Germinal center (tissue), 1 donor: Measurements from ENCODE around the gene MRPS23.

Experiments
- DNase-seq: peaks from one replicate; pipeline ENCODE4 v3.0.0; 2012; ENCODE audit warnings: mixed read lengths, low spot score

MRPS23 gene

DNA sequence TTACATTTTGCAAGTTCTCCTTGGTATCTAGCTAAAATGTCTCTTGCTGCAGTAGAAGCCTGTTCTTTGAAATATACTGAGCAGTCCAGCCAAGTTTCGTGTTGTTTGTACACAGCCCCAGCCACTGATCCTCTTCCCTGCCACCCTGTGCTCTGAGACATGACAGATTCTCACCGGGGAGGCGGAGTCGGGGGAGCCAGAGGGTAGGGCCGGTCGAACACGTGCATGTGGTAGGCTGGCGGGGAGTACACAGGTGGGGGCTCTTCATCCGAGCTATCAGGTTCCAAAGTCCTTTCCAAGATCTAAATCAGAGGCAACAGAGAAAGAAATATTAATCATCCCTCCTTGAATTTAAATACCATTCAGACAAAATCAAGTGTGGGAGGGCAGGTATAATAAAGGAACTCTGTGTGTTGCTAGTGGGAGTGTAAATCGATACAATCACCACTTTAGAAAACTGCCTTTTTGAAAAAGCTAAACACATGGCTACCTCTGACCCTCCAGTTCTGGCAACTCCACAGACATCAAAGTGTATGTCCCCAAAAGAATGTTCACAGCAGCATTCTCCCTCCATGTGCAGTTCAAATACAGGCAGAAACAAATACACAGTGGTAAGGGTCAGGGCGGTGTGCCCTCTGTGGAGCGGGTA, 29.7 kb upstream of the MRPS23 start:
- no peak for DNase-seq

DNA sequence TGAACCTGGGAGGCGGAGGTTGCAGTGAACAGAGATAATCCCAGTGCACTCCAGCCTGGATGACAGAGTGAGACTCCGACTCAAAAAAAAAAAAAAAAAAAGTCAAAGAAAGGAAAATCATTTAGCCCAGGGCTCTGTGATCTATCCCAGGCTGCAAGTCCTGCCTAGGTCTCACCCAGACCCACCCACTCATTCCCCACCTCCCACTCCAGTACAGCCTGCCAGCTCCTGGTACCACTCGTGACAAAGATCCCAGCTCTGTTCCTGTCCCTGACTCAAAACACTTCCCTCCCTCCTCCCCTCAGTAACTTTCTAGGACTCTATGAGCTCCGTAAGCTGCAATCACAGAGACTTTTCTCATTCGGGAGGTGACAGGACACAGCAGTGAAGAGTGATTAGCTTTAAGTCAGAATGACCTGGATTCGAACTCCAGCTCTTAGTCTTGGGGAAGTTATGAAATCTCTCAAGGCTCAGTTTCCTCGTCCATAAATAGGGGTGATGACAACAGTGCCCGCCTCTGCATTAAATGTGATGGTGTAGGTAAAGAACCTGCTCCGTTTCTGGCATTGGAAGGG, 28.0 kb upstream of the MRPS23 start:
- no peak for DNase-seq

DNA sequence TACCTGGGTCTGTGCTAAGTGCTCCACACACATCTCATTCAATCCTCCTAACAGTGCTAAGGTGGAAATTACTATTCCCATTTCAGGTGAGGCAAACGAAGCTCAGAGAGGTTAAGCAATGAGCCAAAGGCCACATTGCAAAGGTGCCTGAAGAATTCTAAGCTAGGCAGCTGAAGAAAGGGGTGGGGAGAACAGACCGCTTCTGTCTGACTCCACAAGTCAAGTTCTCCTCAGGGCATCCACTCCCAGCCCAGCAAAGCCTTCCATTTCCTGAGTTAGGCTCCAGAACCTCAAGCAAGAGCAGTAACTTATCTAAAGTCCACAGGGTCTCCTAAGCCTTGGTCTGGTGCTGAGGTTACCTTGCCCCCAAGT, 27.0 kb upstream of the MRPS23 start:
- no peak for DNase-seq

DNA sequence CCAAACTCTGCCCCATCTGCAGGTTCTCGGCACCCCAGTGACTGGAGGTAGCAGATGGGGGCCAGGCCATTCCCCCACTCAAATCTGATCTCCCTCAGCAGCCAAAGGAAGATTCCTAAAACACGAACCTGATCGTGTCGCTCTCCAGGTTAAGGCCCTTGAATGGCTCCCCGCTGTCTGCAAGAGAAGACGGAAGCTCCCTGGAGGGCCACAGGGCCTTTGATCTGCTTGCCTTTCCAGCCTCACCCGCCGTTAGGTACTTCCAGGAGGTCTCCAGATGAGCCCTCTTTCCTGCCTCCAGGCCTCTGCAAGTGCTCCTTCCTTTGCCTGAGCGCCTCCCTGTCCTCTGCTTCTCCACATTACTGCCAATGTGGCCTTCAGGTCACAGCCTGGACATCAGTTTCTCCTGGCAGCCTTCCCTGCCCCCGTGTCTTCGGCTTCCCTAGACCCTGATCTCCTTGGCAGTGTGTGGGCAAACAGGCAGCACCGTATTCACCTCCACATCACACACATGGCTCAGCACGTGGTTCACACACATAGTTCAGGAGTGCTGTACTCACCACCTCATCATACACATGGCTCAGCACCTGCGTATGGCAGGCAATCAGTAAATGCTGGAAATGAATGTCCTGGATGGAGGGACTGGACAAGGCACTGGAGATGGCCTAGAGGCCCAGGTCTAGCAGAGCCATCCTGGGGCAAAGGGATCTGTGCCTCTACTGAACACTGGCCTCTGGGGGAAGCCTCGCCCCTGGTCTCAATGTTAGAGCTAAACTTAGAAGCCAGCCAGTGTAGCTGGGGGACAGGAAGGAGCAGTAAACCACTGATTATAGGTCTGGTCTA, 26.4 kb upstream of the MRPS23 start:
- no peak for DNase-seq

DNA sequence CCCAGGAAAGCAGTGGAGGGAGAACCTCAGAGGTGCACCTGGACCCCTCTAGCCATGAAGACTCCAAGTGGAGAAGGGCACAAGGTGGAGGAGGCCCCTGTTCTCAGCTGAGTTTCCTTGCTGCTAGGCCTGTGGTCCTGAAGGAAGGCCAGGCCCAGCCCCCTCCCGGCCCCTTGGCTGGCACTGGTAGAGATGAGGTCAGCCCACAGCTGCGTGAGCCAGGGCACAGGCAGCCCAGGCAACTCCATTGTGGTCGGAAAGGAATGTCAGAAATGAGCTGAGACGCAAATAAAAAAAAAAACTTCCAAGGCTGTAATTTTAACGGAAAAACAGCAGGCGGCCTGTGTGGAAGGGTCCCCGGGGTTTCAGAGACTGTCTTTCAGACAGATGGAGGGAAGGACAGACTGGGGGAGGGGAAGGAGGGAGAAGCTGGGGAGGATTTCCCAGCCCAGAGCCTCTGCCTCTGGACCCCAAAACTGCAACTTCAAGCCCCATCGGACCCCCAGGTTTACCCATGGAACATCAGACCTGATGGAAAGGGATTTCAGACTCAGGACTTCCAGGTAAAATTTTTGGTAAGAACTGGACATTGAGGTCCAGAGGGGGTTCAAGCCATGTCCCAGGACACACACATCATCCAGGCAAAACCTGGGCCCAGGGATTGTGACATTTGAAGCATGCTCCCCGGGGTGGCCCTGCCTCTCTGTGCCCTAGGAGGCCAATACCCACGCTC, 25.6 kb upstream of the MRPS23 start:
- DNase-seq: no peak

DNA sequence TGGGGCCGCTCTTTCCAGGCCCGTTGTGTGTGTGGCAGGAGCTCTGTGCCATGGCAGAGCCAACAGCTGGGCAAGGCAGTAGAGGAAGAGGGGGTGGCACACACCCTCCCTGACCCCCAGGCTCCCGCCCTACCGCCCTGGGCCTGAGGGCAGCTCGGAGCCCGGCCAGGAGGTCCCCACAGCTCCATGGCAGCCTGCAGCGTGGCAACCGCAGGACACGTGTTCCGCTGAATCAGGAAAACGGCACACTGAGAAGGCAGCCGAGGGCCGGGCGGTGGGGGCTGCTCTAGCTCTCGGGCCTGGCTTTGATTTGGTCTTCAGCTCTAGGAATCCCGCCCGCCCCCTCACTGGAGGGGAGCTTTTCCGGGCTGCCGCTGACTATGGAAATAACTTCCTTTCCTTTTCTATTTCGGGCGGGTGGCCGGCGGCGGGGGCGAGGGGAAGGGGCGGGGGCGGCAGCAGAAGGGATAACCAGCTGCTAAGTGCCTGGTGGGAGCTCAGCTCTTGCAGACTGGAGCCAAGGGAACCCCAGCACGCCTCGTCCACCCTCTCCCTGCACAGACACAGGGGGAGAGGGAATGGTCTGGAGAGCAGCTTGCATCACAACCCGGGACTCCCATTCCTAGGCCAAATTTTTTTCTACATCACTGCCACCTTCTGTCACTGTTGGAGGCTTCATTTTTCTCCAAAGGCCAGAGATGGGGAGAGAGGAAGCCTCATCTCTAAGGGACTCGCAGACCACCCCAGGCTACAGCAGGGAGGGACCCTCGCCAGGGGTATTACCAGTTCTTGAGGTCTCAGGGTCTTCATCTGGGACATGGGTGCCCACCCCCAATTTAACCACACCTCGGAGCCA, 24.8 kb upstream of the MRPS23 start:
- no peak for DNase-seq

DNA sequence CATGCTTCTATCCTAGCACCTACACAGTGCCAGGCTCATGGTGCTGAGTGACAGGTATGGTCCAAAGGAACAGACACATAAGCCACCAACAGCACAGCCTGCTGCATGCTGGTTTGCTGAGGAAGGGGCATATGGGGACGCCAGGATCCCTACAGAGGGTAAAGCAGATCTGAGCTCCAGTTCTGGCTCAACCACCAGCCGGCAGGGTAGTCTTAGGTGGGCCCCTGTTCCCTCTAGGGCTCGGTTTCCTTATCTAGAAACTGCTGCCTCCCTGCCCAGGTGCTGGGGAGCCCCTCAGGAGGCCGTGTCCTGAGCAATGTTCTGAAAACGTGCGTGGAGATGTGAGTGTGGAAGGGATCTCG, 24.2 kb upstream of the MRPS23 start:
- no peak for DNase-seq

DNA sequence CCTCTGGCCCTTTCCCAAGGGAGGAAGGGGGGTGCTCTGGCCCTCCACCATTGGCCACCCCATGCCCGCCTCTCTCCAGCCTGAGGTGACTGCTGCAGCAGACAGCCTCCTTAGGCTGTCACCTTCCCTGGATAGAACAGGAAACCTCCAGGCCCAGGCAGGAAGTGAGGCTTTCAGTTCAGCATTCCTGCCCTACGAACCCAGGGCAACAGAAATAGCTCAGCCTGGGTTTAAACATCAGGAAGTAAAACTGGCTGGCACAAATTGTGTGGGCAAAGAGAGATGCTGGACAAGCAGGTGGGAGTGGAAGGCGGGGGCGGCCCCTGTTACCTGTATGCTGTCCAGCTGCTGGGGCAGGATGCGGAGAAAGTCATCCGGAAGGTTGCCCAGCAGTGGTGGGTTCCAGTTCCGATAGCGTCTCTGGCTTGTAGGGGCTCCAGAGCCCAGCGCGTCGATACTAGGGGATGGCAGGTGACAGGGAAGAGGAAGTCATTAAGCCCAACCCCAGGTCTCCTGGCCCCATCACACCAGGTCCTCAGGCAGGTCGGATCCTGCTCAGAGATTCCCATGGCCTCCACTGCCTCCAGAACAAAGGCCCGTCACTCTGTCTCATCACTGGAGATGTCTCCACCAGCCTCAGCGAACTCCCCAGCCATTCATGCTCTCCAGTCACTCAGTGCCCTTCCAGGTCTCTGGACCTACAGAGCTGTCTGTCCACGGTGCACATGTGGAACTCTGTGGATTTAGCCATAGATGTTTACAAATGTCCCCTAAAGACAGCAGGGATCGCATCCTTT, 23.6 kb upstream of the MRPS23 start:
- DNase-seq: no peak

DNA sequence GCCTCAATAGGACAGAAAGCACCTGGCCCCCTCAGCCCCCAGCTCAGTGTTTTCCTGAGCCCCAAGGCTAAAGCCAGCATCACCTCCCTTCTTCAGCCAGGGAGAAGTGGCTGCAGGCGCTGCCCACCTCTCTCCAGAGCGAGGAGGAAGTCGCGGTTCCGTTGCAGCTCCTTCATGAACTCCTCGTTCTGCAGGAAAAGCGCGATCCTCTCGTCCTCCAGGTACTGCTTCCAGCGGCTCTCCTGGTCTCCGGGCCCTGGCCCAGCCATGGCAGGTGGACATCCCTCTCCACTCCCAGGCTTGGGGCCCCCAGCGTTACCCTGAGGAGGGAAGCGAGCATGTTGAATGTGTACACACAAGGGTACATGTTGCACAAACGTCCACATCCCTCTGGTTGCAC, 22.7 kb upstream of the MRPS23 start:
- no peak for DNase-seq

DNA sequence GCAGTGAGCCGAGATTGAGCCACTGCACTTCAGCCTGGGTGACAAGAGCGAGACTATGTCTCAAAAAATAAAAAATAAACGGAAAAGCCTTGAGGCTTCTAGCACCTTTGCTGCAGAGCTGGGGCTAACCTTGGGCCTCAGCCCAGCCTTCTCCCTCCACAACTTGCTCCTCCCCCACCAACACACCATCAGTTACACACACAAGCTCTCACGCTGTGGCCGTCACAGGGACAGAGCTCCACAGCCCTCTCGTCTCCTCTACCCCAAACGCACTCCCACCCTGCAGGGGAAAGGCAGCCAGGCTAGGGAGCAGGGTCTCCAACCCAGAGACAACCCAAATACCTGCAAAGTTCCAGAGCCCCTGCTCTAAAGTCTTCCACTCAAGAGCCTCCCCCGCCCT, 22.0 kb upstream of the MRPS23 start:
- DNase-seq: no peak

DNA sequence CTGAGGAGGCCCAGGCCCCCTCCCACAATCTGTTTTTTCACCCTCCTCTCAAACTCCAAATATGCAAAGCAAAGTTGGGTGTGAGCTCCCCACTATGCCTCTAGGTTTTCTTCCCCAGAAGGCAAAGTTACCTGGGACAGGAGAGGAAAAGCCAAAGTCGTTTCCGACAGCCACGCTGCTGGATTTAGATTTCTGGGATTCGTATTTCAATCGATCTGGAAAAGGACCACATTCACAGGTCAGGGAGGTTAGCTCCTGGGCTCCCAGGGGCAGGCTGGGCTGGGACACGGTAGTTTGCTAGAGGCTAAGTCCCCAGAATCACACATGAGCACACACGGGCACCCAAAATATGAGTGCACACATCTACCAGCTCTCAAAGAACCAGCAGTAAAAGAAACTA, 21.3 kb upstream of the MRPS23 start:
- no peak for DNase-seq

DNA sequence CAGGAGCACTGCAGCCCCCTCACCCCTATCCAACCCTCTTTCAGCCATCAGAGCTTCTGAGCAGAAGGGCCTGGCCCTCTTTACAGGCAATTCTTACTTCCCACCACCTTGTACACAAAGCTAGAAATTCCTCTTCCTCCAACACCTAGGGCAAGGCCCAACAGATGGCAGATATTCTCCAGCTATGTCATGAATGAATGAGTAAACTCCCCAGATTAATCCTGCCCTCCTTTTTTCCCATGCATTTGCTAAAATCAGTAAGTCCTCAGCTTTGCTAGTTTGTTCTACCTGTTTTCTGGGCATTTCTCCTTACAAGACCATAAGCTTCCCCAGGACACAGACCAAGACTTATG, 20.4 kb upstream of the MRPS23 start:
- DNase-seq: no peak

DNA sequence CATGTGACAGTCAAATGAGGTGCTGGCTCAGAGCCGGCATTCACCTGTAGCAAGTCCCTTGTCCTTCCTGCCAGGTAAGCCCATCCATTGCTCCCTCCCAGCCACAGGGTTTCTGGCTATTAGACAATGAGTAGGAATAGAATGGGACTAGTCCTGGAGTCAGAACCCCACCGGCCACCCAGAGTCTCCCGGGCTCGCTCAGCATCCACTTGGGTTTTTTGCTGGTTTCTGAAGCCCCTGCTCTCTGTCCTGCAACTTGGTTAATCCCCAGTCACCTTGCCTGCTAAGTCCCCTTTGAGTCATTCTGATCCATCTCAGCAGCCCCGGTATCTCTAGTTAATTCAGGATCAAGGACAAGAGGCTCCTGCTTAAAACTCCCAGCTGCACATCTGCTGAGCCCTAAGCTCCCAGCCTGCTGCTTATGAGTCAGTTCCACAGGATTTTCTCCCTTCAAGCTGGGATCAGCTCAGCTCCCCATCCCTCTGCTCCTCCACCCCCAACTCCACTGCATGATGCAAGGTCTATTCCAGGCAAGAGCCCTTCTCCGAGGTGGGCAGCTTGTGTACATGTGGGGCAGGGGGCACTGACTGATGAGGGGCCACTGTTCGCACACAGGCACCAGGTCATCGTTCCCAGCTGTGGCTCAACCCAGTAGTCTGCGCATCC, 19.9 kb upstream of the MRPS23 start:
- no peak for DNase-seq

DNA sequence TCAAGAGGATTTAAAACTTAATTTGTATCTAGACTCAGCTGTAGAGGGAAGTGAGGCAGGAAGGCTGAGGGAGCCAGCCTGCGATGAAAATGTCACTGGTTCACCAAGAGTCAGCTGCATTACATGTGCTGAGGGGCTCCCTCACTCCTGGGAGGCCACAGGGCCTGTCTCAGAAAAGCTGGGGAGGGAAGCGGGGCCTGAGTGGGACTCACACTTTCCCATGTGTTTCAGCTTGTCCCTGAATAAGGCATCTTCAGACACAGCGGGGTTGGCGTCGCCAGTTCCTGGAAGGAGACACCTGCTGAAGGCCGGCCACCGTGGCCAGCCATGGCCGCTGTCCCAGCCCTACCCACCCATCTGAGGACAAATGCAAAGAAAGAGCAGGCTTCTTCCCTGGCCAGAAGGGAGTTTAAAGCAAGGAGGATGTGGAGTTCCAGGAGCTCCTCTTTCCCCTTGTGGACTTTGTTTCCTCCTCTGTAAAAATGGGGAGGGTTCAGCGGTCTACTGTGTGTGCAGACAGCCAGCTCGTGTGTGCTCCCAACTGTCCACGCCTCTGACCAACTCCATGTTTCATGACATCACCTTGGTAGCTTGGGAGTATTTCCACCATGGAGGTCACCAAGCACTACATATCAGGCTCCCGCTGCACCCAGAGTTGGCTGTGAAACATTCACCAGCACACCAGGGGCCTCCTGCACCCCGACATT, 19.2 kb upstream of the MRPS23 start:
- DNase-seq: no peak

DNA sequence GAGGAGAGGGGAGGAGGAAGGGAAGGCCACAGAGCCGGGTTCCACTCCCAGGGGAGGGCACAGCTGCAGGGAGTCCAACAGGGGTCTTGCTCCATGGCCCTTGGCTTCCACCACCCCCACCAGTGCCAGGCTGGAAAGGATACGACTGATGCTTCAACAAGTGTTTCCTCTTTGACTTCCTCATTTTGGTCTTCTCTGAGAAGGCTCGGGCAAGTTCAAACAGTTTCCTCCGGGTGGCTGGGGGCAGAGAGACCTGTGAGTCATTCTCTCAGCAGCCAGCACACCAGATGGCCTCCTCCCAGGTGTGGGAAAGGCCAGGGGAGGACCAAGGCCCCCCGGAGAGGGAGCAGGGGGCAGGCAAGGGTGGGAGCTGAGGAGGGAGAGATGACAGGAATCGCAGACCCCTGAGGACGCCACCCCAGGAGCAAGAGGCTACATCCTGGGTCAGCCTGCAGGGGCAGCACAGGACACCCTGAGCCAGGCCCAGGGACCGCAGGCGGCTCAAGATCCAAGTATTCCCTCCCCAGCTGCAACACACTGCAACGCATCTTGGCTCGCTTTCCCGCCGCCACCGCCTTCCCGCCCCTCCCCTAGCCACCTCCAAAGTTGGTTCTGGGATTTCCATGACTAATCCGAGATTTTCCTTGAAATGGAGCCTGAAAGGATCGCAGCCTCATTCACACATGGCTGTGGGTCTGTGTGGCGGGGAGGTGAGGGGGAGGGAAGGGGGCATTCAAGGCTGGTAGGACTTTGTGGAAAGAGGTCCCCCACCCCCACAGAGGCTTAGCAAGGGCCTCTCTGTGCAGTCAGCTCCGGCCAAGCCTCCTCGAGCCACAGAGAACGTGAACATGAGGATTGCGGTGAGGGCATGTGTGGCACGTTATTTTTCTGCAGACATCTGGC, 18.4 kb upstream of the MRPS23 start:
- DNase-seq: peak; percentile 80

DNA sequence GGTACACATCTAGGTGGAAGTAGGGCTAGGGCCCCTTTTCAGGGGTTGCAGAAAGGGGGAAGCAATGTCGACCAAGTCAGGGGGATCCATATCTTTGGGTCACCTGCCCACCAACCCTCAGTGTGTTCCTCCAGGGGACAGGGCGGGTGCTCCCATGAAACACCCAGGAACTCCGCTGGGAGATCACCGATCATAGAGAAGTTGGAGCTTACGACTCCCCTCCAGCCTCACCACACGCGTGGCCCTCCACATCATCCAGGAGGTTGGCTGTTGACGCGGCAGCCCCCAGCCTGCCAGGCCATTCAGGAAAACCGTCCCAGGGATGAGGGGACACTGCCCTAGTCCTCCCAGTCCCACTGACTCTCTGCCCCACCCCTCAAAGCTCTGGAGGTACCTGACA, 17.3 kb upstream of the MRPS23 start:
- DNase-seq: no peak

DNA sequence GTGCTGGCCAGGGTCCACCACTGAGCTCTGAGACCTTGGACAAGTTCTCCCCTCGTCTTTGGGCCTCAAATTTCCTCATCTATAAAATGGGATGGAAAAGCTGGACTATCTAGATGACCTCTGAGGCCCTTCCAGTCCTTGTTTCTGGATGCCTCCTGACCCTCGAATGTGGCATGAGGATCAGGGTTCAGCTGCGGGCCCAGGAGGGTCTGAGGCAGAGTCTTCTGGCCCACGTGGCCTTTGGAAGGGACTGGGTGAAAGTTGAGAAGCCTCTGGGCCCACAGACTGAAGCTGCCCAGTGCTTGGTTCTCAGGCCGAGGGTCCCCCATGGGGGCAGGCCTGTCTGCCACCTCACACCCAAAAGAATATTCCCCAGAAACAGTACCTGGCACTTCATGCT, 16.9 kb upstream of the MRPS23 start:
- no peak for DNase-seq

DNA sequence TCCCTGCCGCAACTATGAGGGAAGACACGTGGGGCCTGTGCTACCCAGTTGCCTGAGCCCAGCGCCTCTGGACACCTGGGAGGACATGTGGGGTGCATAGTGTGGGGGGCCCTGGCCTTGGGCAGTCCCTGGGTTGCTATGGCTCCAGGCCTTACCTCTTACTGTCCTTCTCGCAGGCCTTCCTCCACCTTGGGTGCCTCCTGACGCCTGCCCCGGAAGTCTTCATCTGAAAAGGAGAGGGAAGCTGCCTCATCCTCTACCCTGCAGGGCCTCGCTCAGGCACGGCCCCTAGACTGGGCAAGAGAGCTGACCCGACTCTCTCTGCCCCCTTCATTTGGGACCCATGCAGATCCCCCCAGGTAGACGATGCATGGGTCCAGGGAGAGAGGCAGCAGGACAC, 16.5 kb upstream of the MRPS23 start:
- no peak for DNase-seq

DNA sequence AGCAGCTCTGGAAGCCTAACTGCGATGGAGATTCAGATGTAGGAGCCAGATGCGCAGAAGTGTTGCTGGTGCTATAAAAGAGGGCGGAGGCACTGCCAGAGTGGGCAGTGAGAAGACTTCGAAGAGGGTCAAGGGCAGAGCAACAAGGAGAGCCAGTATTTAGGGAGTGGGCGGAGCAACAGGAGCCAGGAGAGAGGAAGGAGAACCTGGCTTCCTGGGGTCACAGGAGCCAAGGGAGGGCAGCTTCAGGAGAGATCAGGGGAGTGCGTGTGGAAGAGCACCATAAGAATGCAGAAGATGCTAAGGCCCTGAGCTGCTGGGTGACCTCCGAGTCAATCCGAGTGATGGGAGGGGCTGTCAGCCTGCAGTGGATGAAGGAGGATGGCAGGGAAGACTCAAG, 14.4 kb upstream of the MRPS23 start:
- no peak for DNase-seq
